Karpas-422 (cell line): ENCODE measurements around the gene PDCD2. TPM values are rescaled to one million over a fixed set of nuclear protein-coding genes. Genes with fewer than 3 reads are reported as not detected.
A peak's percentile ranks its signal among the peaks of the same experiment; 100 is the strongest.
"Not testable (repeated sequence)": the region's sequence is repeated elsewhere in the genome, so short reads cannot be mapped to it uniquely, and the experiment has no call there.

Experiments used
- DNase-seq: peaks from one replicate; pipeline ENCODE4 v3.0.0-alpha.2; 2015
- H2AFZ ChIP-seq: fragments of 200-600 bp; sonication (generic); 2 replicates; pipeline ENCODE4 v1.6.1; 2014; ENCODE audit warnings: antibody characterized with exemption, low read length, mixed read lengths
- H3K27ac ChIP-seq: fragments of 200-600 bp; sonication (generic); 2 replicates; pipeline ENCODE4 v1.5.1; 2014; ENCODE audit warnings: mild to moderate bottlenecking, low read length, moderate library complexity
- H3K27me3 ChIP-seq: fragments of 200-600 bp; sonication (generic); 2 replicates; pipeline ENCODE4 v1.6.1; 2014; ENCODE audit warnings: low read length, mixed read lengths
- H3K36me3 ChIP-seq: fragments of 200-600 bp; sonication (generic); 2 replicates; pipeline ENCODE4 v1.6.1; 2014; ENCODE audit warnings: low read length, mixed read lengths; ENCODE audit not compliant: insufficient read depth
- H3K4me1 ChIP-seq: fragments of 200-600 bp; sonication (generic); 2 replicates; pipeline ENCODE4 v1.6.1; 2014; ENCODE audit warnings: mild to moderate bottlenecking, low read length, mixed read lengths
- H3K4me2 ChIP-seq: fragments of 200-600 bp; sonication (generic); 2 replicates; pipeline ENCODE4 v1.6.1; 2014; ENCODE audit warnings: low read length, low read depth, mild to moderate bottlenecking; ENCODE audit not compliant: poor library complexity, severe bottlenecking
- H3K4me3 ChIP-seq: fragments of 200-600 bp; sonication (generic); 2 replicates; pipeline ENCODE4 v1.5.1; 2014; ENCODE audit warnings: mild to moderate bottlenecking, antibody characterized with exemption, low read length, mixed read lengths
- H3K79me2 ChIP-seq: fragments of 200-600 bp; sonication (generic); 2 replicates; pipeline ENCODE4 v1.6.1; 2014; ENCODE audit warnings: mild to moderate bottlenecking, low read length, mixed read lengths
- H3K9ac ChIP-seq: fragments of 200-600 bp; sonication (generic); 2 replicates; pipeline ENCODE4 v1.6.0; 2014; ENCODE audit warnings: low read length
- H3K9me2 ChIP-seq: fragments of 200-600 bp; sonication (generic), shearing (Covaris generic); replicated peaks from 2 replicates; pipeline ENCODE4 v1.6.0; 2014; ENCODE audit warnings: mild to moderate bottlenecking, low read length, moderate library complexity; ENCODE audit not compliant: insufficient read depth
- H3K9me3 ChIP-seq: fragments of 300-700, 200-600 bp; sonication (generic); 2 replicates; pipeline ENCODE4 v1.6.1; 2014; ENCODE audit warnings: low read length, mixed read lengths
- H4K20me1 ChIP-seq: fragments of 200-600 bp; sonication (generic); 2 replicates; pipeline ENCODE4 v1.6.1; 2014; ENCODE audit warnings: mild to moderate bottlenecking, antibody characterized with exemption, low read length, low read depth; ENCODE audit not compliant: insufficient read depth
- total RNA-seq: library from RNA; depleted of rRNA; stranded (reverse); fragments of >200 nt; shearing (Covaris generic); gene quantifications from 2 replicates; pipeline ENCODE4 v1.2.3, GENCODE V29; 2014; ENCODE audit warnings: low replicate concordance

Gene PDCD2
- total RNA-seq, 1 experiment from 2014 or later, result 167 TPM

GRCh38 chr6:170536671-170537070 is 47.8 kb downstream of the PDCD2 start:
- Histone ChIP-seq H3K27me3 (no peaks in the 10 kb centered on the region), H3K79me2 (peaks cover 44% of the 10 kb centered on the region), H3K4me1 (peaks cover 11% of the 10 kb centered on the region)

DNA sequence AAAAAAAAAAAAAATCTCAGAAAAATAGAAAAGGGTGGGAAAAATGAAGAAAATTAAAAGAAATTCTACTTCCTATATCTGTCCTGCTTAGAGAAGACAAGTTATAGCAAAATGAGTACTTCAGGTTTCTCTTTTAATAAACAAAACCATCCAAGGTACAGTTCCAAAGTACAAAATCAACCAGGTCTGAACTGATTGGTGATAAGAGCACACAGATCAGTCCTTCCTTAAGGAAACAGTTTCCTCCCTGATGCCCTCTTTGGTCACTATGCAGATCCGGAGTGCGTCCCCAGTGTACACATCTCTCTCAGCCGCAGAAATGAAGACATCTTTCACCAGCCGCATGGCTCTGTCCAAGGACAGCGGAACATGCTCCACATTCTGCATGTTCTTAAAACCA is 49.4 kb downstream of the PDCD2 start:
- no peaks in the 10 kb centered on the region for H3K9me3 ChIP-seq
- no peak overlapping the region for H3K4me3 ChIP-seq
- H3K4me2 ChIP-seq, result no peak overlapping the region
- no peak overlapping the region for H3K27ac ChIP-seq
- H3K79me2 ChIP-seq, result peaks cover 27% of the 10 kb centered on the region
- H3K4me1 ChIP-seq, result peaks cover 2% of the 10 kb centered on the region
- H3K27me3 ChIP-seq, result no peaks in the 10 kb centered on the region
- peaks cover 66% of the 10 kb centered on the region for H3K36me3 ChIP-seq
- no peak overlapping the region for H2AFZ ChIP-seq
- no peak overlapping the region for H3K9ac ChIP-seq
- DNase-seq, result no peak
- peaks cover 15% of the 10 kb centered on the region; the same call in 1 of the 2 replicates for H4K20me1 ChIP-seq
- H3K9me2 ChIP-seq, result no peaks in the 10 kb centered on the region

More at GRCh38 chr6:170536671-170537070, 47.8 kb downstream of the PDCD2 start:
- Histone ChIP-seq H3K9me3 (no peaks in the 10 kb centered on the region), H3K36me3 (peaks cover 80% of the 10 kb centered on the region), H3K27ac (no peak overlapping the region), H2AFZ (no peak overlapping the region), H3K9ac (no peak overlapping the region), H3K4me2 (no peak overlapping the region), H3K9me2 (no peaks in the 10 kb centered on the region), H4K20me1 (peaks cover 21% of the 10 kb centered on the region; the same call in 1 of the 2 replicates), H3K4me3 (no peak overlapping the region)
- DNase-seq, result no peak

DNA sequence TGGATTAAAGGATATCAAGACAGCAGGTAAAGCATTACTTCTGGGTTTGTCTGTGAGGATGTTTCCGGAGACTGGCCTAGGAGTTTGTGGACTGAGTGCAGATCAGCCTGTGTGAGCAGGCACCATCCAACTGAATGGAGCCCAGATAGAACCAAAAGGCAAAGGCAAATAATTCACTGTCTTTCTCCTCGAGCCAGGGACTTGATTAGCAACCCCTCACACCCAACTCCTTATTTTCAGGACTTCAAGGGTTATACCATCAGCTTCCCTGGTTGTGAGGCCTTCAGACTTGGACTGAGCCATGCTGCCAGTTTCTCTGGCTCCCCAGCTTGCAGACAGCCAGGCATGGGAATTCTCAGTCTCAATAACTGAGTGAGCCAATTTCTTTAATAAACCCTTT is 50.6 kb downstream of the PDCD2 start:
- Histone ChIP-seq H3K4me3 (no peak overlapping the region), H3K9me2 (no peaks in the 10 kb centered on the region), H3K4me1 (no peaks in the 10 kb centered on the region), H3K9me3 (no peaks in the 10 kb centered on the region), H3K27me3 (no peaks in the 10 kb centered on the region), H4K20me1 (peaks cover 14% of the 10 kb centered on the region; the same call in 1 of the 2 replicates), H3K36me3 (peaks cover 54% of the 10 kb centered on the region; the same call in 1 of the 2 replicates), H3K79me2 (peaks cover 15% of the 10 kb centered on the region), H3K9ac (no peak overlapping the region), H2AFZ (no peak overlapping the region), H3K4me2 (no peak overlapping the region), H3K27ac (no peak overlapping the region)
- DNase-seq, result no peak

DNA sequence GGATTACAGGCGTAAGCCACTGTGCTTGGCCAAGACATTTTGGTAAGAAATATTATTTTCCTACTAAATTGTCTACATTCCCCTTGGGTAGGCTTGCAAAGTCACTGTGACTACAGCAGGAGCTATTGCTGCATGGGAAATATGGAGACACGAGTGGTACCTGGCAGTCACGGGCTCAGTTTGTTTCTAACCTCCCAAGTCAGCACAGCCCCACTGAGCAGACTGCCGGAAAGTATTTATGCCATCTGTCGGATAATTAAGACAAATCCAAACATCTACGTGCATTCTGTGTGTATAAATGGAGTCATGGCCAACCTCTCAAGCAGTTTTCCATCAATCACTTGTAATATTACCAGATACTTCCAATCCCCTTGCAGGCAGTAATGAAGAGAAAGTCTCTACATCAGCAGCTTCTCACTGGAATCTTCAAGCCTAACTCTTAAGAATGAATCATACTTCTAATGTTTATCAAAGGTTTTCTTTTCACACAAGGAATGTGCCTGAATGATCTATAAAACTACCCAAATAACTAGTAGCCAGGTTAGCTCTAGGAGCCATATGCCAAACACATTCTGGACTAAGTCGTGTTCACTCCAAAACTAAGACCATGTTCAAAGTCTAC is 51.5 kb downstream of the PDCD2 start:
- Histone ChIP-seq H3K4me1 (no peaks in the 10 kb centered on the region), H3K4me2 (no peak overlapping the region), H3K79me2 (peaks cover 8% of the 10 kb centered on the region), H3K27ac (no peak overlapping the region), H2AFZ (no peak overlapping the region), H3K9me2 (no peaks in the 10 kb centered on the region), H3K36me3 (peaks cover 45% of the 10 kb centered on the region; the same call in 1 of the 2 replicates), H3K9me3 (no peaks in the 10 kb centered on the region), H3K27me3 (no peaks in the 10 kb centered on the region), H3K9ac (no peak overlapping the region), H4K20me1 (peaks cover 12% of the 10 kb centered on the region; the same call in 1 of the 2 replicates), H3K4me3 (no peak overlapping the region)
- no peak for DNase-seq

- Histone ChIP-seq H3K4me2 (no peak overlapping the region), H2AFZ (no peak overlapping the region), H3K4me1 (0 out of 2 replicates have a peak, but pooled peaks cover under 1% of the 10 kb centered on the region), H3K79me2 (no peaks in the 10 kb centered on the region), H3K27me3 (no peaks in the 10 kb centered on the region), H3K4me3 (no peak overlapping the region), H3K36me3 (peaks cover 17% of the 10 kb centered on the region; the same call in 1 of the 2 replicates), H4K20me1 (0 out of 2 replicates have a peak, but pooled peaks cover under 1% of the 10 kb centered on the region), H3K9ac (no peak overlapping the region), H3K9me2 (no peaks in the 10 kb centered on the region), H3K9me3 (no peaks in the 10 kb centered on the region), H3K27ac (no peak overlapping the region)
- peak; percentile 82 for DNase-seq
Observed at GRCh38 chr6:170529839-170530469, 54.5 kb downstream of the PDCD2 start.

DNA sequence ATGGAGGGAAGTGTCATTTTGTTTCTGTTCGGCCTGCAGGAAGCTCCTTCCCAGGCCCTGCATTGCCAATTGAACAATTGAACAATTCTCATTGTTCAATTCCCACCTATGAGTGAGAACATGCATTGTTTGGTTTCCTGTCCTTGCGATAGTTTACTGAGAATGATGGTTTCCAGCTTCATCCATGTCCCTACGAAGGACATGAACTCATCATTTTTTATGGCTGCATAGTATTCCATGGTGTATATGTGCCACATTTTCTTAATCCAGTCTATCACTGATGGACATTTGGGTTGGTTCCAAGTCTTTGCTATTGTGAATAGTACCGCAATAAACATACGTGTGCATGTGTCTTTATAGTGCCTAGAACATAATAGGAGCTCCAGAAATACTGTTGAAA is 56.4 kb downstream of the PDCD2 start:
- H3K36me3 ChIP-seq, H3K9me2 ChIP-seq, H3K4me2 ChIP-seq, DNase-seq, H3K4me3 ChIP-seq, H3K9ac ChIP-seq, H3K27ac ChIP-seq, H3K27me3 ChIP-seq, H4K20me1 ChIP-seq, H2AFZ ChIP-seq, H3K79me2 ChIP-seq, H3K9me3 ChIP-seq: not testable (repeated sequence)
- H3K4me1 ChIP-seq, result peaks cover 16% of the 10 kb centered on the region

GRCh38 chr6:170525795-170526194 is 58.6 kb downstream of the PDCD2 start:
- Histone ChIP-seq H4K20me1 (peaks cover 5% of the 10 kb centered on the region; the same call in 1 of the 2 replicates), H3K79me2 (no peaks in the 10 kb centered on the region), H3K4me2 (no peak overlapping the region), H3K9me2 (no peaks in the 10 kb centered on the region), H3K9me3 (no peaks in the 10 kb centered on the region), H3K9ac (no peak overlapping the region), H3K27ac (no peak overlapping the region), H3K4me3 (no peak overlapping the region), H3K4me1 (peaks cover 16% of the 10 kb centered on the region), H3K36me3 (no peaks in the 10 kb centered on the region), H3K27me3 (no peaks in the 10 kb centered on the region), H2AFZ (no peak overlapping the region)
- DNase-seq, result no peak
